Activated T-cell treated with anti-CD3 and anti-CD28 coated beads, Interleukin-2, amount 50 U/mL, for 72 hours (primary cell): Measurements from ENCODE around the gene DCLK1. TPM values are rescaled to one million over a fixed set of nuclear protein-coding genes. Genes with fewer than 3 reads are reported as not detected.

Source experiments
- total RNA-seq, 2 donors: library from RNA; stranded (reverse); gene quantifications; one replicate each; pipeline ENCODE4 v1.2.3, GENCODE V29; 2022

The DCLK1 gene
- total RNA-seq, 2 donors from 2014 or later = not detected

Other genes starting within 250 kb of the DCLK1 start
- not detected for gene SOHLH2, start 83.2 kb upstream of the DCLK1 start, total RNA-seq
- 1 to 10 TPM in 1 of 2 donors, under 1 TPM in 1; 0.70 to 1.4 TPM for gene CCDC169, start 166.4 kb upstream of the DCLK1 start, total RNA-seq
- 10 to 100 TPM; 12.2 to 23.4 TPM for gene SPART, start 215.0 kb upstream of the DCLK1 start, total RNA-seq